ENCODE results near the gene PRPSAP2. TPM values are rescaled to one million over a fixed set of nuclear protein-coding genes. Genes with fewer than 3 reads are reported as not detected.
"Not testable (repeated sequence)": the region's sequence is repeated elsewhere in the genome, so short reads cannot be mapped to it uniquely, and the experiment has no call there.

PRPSAP2 gene
- total RNA-seq, 1 donor, result 24.0 TPM

DNA sequence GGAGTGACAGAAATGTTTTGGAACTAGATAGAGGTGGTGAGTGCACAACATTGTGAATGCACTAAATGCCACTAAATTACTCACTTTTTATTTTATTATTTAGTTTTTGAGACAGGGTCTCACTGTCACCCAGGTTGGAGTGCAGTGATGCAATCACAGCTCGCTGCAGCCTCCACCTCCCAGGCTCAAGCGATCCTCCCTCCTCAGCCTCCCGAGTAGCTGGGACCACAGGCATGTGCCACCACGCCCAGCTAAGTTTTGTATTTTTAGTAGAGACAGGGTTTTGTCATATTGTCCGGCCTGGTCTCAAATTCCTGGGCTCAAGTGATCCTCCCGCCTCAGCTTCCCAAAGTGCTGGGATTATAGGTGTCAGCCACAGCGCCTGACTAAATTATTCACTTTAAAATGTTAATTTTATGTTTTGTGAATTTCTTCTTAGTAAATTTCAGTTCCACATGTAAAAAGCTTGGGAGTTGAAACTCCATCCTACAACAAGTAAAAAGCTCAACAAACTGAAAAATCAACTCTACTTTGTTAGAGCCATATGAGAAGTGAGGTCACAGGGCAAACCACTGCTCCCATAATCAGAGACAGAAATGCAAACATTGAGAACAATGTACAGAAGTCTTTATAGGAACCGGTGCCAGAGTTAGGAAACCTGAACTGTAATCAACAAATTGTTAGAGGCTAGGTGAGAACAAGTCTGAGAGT is 80.2 kb downstream of the PRPSAP2 start:
- no peak for DNase-seq (ENCODE audit: low read depth in 2 of 3, low spot score in 2 of 3)

DNA sequence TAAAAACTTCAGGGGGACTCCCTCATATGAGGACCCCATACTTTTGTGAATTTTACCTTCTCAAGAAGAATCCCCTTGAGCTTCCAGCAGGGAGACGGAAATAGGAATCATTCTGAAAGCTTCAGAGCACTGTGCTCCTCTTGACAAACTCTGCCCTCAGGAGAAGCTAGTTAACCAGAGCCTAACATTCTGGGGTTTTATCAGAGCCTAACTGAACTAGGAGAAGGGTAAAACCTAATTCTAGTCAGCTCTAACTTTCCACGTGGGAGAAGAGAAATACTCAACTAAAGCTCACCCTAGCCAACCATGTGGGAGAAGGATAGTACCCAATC is 80.7 kb downstream of the PRPSAP2 start:
- no peak for DNase-seq (ENCODE audit: low read depth in 2 of 3, low spot score in 2 of 3)

DNA sequence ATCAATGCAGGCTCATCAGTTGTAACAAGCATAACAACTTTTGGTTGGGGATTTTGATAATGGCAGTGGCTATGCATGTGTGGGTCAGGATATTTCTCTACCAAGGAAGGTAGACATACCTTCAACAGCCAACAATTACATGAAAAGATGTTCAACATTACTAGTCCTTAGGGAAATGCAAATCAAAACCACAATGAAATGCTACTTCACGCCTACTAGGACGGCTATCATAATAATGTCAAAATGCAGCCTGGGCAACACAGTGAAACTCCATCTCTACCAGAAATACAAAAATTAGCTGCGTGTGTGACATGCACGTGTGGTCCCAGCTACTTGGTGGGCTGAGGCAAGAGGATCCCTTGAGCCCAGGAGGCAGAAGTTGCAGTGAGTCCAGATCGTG is 86.7 kb downstream of the PRPSAP2 start:
- DNase-seq (ENCODE audit: low read depth in 2 of 3, low spot score in 2 of 3), result no peak

DNA sequence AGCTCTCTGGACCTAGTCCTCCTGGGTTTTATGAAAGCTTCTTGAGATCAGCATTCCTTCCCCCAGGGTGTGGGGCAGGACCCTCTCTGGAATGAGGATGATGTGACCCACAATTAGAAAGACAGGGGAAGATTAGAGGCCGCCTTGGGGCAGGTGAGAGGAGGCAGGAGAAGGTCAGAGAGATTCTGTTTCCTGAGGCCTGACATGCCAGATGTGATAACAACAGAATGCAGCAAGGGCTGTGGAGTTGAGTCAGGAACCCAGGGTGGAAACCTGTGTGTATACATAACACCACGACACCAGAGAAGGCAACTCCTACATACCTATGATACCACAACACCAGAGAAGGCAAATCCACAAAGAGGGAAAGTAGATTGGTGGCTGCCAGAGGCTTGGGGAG is 88.6 kb downstream of the PRPSAP2 start:
- DNase-seq (ENCODE audit: low read depth in 2 of 3, low spot score in 2 of 3), result no peak

DNA sequence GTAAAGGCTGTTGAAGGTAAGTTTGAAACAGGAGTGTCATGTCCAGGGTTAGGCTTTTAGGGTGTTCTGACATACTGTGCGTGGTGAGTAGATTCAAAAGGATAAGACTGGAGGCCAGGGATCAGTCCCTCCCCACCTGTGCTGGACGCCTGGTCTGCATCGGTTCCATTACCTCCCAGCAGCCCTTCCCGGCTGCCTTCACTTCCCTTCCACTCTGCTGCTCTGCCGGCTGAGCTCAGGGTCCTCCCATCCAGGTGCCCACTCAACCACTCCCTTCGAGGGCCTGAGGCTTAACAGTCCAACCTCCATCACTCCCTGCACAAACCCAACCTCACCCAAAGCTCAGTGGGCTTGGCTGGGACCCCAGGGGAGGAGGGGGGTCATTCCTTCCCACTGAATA is 89.9 kb downstream of the PRPSAP2 start:
- DNase-seq (ENCODE audit: low read depth in 2 of 3, low spot score in 2 of 3), result no peak

DNA sequence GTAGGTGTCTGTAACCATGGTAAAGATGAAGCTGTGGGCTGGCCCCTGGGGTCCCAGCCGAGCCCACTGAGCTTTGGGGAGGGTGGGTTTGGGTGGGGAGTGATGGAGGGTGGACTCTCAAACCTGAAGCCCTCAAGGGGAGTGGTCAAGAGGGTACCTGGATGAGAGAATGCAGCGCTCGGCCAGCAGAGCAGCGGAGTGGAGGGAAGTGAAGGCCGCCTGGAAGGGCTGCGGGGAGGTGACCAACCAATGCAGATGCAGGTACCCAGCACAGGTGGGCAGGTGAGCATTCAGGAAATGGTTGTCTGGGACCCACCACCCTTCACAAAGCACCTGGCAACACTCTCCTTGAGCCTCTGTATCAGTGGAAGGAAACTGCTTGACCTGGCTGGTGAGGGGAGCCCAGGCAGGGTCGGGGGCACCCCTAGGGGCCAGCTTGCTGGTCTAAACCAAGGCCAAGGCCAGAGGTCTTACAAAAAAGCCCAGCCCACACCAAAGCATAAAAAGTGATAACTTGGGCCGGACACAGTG is 90.6 kb downstream of the PRPSAP2 start:
- DNase-seq (ENCODE audit: low read depth in 2 of 3, low spot score in 2 of 3), result no peak

DNA sequence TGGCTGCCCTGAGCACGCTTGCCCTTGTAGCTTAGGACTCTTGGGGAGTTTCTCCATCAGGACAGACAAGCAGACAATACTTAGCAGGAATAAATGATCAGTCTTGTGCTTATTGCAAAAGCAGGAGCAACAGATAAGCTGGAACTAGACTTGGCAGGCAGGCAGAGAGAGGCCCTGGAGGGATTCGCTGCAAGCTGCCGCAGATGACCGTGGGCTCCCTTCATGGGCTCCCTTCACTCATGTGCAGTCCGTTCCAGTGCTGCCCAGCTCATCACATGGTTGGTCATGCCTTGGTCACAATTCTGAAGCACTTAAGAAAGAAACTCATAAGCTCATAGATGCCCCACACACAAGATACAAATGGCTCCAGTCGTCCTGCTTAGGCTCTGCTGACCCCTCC is 91.6 kb downstream of the PRPSAP2 start:
- no peak for DNase-seq (ENCODE audit: low read depth in 2 of 3, low spot score in 2 of 3)

DNA sequence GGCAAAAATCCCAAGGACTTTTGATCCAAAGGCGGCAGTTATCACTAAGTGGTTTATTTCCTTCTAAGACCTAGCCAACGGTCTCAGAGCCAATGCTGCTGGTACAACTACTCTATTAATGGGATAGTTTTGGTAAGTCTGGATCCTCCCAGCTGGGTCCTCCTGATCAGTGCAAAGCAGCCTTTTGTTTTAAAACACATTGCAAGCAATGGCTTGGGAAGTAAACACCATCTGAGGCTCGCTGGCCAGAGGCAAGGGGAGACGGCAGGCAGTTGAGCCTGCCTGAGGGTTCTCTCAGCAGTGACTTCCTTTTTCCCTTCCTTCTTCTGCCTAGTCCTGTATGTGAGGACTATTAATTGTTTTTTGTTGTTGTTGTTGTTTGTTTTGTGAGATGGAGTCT is 92.4 kb downstream of the PRPSAP2 start:
- DNase-seq (ENCODE audit: low read depth in 2 of 3, low spot score in 2 of 3), result no peak

DNA sequence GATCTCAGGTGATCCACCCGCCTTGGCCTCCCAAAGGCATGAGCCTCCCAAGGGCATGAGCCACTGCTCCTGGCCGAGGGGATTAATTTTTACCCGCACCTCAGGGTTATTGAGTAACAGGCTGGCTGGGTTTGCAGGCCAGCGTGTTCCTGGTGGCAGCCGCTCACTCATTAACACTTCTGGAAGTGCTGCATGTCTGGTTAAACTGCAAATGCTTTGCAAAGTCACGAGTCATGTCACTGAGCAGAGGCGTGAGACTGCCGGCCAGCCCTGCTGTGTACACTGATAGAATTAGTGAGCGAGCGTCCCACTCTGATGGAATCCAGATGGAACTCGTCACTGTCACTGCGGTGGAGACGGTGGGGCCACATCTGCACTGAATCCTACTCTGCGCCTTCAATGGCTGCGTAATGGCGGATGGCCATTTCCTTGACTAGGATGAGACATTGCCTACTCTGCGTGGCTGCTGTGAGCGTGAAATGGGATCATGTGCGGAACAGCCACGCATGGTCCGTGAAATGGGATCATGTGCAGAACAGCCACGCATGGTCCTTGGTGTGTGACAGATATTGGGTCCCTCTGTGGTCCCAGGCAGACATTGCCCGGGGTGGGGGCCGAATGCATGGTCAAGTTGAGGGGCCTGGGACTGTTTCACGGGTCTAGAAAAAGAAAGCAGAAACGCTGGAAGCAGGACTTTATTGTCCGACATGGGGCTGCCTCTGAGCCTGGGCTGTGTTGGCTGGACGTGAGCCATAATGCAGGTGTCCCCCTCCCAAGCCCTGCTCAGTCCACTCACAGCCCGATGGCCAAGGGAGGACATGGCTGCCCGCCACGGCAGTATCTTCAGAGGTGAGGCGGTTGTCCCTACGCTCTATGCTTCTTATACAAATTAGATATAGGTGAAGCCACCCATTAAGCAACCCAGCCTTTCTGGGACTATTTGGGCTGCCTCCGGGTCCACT is 93.3 kb downstream of the PRPSAP2 start:
- DNase-seq (ENCODE audit: low read depth in 2 of 3, low spot score in 2 of 3), result no peak

DNA sequence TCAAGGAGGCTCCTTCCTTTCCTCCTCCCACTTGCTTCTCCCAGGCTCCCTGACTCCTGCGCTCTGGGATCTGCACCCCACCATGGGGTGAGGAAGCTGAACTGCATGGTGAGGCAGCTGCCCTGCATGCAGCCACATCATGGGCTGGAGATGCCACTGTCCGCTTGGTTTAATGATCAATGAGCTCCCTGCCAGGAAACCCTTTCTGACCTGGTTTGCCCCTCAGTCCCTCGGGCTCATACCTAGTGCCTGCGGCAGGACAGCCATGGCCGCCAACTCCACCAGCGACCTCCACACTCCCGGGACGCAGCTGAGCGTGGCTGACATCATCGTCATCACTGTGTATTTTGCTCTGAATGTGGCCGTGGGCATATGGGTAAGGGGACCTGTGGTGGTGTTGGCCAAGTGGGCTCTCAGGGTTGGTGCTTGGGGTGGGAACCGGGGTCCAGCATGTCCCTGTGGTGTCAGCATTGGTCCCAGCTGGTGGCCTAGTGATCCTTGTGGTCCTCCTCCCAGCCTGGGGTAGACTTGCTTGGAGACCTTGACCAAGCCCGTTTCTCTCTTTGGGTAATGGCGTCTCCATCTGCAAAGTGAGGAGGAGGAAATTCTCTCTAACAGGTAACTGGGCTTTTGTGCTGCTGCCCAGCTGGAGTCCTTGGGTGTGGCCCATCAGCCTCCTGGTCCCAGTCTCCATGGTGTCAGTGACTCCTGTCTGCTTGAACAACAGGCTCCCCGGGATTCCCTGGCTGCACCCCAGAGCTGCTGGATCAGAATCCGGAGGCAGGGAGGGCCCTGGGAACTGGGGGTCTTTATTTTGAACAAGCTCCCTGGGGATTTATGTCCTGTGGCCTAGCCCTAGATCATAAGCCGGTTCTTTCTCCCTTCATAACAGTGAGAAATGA is 94.3 kb downstream of the PRPSAP2 start, which contains the start of gene SLC5A10:
Gene SLC5A10 (plus strand): TSS at position 225 of the 902 bp plus-strand sequence. CDS start 41 bp downstream, at position 266.
- DNase-seq (ENCODE audit: low read depth in 2 of 3, low spot score in 2 of 3), result no peak

DNA sequence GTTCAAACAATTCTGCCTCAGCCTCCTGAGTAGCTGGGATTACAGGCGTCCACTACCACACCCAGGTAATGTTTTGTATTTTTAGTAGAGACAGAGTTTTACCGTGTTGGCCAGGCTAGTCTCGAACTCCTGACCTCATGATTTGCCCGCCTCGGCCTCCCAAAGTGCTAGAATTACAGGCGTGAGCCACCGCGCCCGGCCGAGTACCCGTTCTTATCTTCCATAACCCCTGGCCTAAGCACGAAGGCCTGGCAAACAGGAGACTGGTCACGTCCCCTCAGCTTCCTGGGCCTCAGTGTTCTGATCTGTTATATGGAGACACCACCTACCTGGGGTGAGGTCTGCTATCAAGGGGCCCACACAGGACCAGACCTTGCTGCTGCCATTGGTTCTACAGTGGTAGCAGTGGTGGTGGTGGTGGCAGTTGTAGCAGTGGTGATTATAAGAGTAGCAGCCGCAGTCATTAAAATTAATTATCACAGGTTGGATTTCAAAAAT is 95.3 kb downstream of the PRPSAP2 start:
- DNase-seq (ENCODE audit: low read depth in 2 of 3, low spot score in 2 of 3), result no peak

DNA sequence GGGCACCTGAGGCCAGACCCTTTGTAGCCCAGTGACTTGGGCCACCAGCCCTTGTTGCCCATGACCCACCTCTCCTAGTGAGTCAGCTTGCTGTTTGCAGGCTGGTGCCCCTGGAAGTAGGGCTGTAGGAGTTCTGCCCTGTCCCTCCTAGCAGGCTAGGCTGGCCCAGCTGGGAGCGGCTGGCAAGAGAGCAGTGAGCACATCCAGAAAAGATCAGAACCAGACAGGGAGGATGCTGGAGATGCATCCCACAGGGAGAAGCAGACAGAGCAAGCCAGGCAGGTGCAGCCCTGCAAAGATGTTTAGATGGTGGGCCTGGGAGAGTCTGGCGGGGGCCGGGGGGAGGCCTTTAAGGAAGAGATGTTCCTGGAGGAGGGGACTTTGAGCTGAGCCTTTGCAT is 96.4 kb downstream of the PRPSAP2 start:
- DNase-seq (ENCODE audit: low read depth in 2 of 3, low spot score in 2 of 3), result no peak

DNA sequence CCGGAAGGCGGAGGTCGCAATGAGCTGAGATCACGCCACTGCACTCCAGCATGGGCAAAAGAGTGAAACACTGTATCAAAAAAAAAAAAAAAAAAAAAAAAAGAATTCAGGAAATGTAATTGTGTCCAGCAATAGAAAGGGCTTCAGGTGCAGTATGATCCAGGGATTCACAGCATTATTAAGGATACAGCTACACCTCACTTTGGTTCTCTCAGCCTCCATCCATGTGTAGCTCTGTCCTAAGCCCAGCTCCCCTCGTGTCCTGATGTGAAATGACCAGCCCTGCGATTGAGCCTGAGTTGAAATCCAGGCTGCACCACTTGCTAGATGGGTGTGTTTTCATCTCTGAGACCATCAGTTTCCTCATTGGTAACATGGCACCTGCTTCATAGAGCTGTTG is 97.1 kb downstream of the PRPSAP2 start:
- no peak for DNase-seq (ENCODE audit: low read depth in 2 of 3, low spot score in 2 of 3)

DNA sequence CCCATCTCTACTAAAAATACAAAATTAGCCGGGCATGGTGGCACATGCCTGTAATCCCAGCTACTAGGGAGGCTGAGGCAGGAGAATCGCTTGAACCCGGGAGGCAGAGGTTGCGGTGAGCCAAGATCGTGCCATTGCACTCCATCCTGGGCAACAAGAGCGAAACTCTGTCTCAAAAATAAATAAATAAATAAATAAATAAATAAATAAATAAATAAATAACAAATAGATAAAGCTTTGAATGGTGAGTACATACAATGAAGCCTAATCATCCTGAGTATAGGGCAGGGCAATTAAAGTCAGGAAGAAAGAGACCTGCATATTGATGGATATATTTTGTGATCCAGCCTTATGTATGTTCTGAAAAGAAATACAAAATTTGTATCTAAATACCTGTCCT is 98.1 kb downstream of the PRPSAP2 start:
- not testable (repeated sequence) for DNase-seq (ENCODE audit: low read depth in 2 of 3, low spot score in 2 of 3)

DNA sequence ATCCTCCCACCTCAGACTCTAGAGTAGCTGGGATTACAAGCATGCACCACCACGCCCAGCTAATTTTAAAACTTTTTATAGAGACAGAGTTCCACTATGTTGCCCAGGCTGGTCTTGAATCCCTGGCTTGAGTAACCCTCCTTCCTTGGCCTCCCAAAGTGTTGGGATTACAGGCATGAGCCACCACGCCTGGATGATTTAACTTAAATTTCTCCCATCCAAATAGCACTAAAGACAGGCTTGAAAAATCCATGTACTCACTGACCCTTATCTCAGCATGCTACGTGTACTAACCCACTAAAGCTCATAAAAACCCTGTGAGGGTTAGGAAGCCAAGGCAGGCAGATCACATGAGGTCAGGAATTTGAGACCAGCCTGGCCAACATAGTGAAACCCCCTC is 98.7 kb downstream of the PRPSAP2 start:
- no peak for DNase-seq (ENCODE audit: low read depth in 2 of 3, low spot score in 2 of 3)

DNA sequence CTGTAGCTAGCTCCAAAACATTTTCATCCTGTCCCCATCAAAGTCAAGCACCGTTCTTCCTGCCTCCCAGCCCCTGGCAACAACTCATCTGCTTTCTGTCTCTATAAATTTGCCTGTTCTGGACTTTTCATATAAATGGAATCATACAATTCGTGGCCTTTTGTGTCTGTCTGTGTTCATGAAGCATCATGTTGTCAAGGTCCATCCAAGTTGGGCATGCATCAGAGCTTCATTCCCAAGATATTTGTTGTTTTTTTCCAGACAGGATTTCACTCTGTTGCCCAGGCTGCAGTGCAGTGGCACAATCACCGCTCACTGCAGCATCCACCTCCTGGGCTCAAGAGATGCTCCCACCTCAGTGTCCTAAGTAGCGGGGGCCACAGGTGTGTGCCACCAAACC is 99.9 kb downstream of the PRPSAP2 start:
- no peak for DNase-seq (ENCODE audit: low read depth in 2 of 3, low spot score in 2 of 3)

DNA sequence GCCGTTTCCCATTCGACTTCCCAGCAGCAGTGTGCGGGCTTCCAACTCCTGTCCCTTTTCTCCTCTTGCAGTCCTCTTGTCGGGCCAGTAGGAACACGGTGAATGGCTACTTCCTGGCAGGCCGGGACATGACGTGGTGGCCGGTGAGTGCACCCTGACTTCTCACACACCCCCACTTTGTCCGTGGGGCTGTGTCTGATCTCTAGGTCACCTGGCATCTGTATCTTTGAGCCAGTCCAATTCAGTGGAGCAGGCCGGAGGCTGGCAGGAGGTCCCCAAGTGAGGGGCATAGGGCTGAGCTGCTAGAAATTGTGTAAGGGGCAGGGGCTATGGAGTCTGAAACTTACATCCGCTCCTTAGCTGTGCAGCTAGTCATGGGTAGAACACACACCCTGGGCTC is 100.7 kb downstream of the PRPSAP2 start:
- DNase-seq (ENCODE audit: low read depth in 2 of 3, low spot score in 2 of 3), result no peak

DNA sequence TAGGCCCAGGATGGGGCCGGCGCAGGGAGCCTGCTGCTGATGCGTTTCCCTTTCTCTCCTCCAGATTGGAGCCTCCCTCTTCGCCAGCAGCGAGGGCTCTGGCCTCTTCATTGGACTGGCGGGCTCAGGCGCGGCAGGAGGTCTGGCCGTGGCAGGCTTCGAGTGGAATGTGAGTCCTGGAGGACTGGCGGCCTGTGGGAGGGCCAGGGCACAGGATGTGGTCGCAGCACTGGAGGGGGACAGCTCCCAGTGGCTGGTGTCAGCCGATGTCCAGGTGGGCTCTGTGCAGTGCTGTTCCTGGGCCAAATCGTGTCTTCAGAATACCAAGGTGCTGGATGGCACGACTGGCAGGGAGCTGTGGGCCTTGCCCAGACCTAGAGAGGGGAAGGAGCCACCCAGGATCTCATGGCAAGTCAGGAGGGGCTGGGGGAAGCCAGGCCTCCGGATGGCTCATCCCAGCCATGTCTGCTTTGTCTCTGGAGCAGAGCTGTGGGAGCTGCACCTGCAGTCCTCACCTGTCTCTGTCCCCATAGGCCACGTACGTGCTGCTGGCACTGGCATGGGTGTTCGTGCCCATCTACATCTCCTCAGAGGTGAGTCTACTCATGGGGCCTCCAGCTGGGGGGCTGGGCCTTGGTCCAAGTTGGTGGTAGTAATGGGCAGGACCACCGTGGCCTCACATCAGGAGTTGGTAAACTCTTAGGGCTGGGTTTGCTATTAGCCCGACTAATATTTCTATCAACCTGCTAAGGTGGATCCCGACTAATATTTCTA is 101.3 kb downstream of the PRPSAP2 start:
- no peak for DNase-seq (ENCODE audit: low read depth in 2 of 3, low spot score in 2 of 3)

DNA sequence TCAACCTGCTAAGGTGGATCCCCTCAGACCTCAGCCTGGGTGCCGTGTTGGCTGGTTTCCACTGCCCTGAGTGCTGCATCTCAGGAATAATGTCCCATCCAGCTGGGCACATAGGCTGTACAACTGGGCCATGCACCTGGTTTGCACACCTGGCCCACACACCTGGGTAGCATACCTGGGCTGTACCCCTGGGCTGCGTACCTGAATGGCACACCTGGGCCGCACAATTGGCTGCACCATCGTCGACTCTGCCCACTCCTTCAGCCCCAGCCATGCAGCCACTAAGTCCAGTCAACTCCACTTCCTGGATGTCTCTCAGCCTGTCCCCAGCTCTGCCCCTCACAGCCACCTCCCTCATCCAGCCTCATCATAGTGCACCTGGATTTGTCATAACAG is 101.9 kb downstream of the PRPSAP2 start:
- no peak for DNase-seq (ENCODE audit: low read depth in 2 of 3, low spot score in 2 of 3)

DNA sequence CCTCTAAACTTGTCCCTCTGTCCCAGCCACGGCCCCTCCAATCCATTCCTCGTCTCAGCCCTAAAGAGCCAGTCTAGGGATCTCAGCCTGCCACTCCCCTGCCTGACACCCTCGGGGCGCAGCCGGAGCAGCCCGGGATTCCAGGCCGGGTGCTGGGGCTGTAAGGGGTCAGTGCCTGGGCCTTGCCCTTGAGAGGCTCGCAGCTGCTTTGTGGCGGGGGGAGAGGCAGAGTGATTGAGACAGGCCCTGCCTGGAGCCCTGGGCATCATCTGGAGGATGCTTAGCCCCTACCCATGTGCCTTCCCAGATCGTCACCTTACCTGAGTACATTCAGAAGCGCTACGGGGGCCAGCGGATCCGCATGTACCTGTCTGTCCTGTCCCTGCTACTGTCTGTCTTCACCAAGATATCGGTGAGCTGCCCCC is 102.3 kb downstream of the PRPSAP2 start:
- no peak for DNase-seq (ENCODE audit: low read depth in 2 of 3, low spot score in 2 of 3)

All from hematopoietic multipotent progenitor cell (in vitro differentiated cells).